Daoy (cell line): Measurements from ENCODE around the gene TMEM129. TPM values are rescaled to one million over a fixed set of nuclear protein-coding genes. Genes with fewer than 3 reads are reported as not detected.
"Not testable (repeated sequence)": the region's sequence is repeated elsewhere in the genome, so short reads cannot be mapped to it uniquely, and the experiment has no call there.

Source experiments
- DNase-seq: peaks from one replicate; pipeline ENCODE4 v3.0.0-alpha.2; 2015; ENCODE audit warnings: low read depth
- total RNA-seq: library from RNA; depleted of rRNA; stranded (reverse); fragments of >200 nt; shearing (Covaris generic); gene quantifications from 2 replicates; pipeline ENCODE4 v1.2.3, GENCODE V29; 2014

Gene TMEM129
- total RNA-seq, 1 experiment from 2014 or later: 19.9 TPM

DNA sequence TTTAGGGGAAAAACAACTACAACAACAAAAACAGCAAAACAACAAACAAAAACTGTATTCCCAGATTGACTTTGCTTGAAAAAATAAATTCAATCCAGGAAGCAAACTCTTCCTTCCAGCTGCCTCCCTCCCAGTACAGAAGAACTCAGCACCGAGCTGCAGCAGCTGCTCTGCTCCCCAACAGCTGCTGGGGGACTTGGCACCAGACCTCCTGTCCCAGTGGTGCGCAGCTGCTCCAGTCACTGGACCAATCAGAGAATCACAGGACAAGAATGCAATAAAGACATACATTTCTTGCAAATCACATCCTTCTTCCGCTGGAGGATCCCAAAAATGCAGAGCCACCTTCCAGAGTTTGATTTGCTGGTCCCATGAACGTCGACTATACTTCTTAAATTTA is 25.2 kb downstream of the TMEM129 start:
- no peak for DNase-seq

DNA sequence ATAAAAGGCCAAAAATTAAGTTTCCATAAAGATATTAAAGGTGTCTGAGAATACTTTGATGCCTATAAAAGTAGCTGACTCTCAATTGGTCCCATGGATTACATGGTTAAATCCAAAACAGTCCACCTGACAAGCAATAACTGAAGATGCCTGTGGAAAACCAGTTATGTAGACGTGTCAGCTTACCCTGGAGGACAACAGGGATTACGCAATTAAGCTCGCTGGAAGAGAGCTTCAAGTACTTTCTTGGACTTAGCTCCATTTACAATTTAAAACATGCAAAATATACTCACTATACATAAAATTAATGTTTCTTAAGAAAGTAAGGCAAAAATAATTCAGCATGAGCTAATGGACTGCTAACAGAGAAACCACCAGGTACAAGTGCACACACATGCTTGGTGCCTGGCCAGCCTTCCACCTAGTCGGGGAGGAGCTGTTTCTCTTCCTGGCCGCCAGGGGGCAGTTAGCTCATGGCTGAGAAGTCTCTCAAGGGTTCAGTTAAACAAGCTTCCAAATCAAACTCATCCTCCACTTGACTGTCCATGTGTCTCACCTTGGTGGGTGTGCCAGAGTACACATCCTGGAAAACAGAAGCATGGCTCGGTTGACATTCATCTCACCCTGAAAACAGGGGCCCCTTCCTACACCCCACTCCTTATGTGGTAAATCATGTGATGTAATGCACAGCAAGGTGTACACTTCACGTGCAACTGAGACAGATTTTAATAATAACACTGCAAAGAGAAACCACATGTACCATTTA is 27.8 kb downstream of the TMEM129 start:
- peak; percentile 67 for DNase-seq

DNA sequence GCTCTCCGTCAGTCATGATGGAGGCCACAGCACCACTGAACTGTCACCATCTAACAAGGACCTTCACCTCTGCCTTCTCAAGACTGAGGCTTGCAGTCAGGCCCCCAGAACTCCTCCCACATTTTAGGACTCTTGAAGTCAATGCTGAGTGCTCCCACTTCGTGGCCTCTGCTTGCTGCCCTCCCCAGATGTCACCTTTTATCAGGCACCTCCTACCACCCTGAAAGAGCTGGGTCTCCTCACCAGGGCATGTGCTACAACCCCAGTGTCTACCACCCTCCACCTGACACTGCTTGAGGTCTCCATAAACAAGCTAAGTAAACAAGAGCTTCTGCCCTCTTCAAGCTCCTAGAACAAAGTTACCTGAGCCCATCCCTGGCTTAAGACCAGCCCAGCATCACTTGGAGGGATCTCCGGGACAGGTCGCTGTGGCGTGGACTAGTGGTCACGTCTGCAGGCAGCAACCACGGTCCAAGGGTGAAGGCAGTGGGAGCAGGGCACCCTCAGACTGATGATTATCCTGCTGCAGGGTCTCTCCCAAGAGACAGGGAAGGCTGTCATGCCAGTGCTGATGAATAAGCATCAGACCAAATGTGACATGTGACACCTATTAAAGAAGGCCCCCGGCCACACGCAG is 29.3 kb downstream of the TMEM129 start:
- DNase-seq: no peak

DNA sequence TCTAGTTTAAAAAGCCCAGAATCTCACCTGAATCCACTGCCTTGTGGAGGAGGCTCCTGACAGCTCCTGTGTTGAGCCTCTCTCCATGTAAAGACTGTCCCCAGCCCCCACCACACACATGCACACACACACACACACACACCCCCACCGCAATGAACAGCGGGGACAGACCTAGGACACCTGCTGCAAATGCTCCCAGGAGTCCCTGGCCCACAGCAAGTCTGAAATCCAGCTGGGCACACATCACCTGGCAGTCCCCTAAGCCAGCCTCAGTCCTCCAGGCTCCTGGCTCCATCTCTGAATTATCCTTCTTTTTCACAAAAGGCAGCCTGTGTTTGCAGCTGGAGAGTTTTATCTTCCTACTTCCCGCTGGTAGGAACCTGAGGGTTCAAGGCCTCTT is 30.4 kb downstream of the TMEM129 start:
- DNase-seq: no peak

DNA sequence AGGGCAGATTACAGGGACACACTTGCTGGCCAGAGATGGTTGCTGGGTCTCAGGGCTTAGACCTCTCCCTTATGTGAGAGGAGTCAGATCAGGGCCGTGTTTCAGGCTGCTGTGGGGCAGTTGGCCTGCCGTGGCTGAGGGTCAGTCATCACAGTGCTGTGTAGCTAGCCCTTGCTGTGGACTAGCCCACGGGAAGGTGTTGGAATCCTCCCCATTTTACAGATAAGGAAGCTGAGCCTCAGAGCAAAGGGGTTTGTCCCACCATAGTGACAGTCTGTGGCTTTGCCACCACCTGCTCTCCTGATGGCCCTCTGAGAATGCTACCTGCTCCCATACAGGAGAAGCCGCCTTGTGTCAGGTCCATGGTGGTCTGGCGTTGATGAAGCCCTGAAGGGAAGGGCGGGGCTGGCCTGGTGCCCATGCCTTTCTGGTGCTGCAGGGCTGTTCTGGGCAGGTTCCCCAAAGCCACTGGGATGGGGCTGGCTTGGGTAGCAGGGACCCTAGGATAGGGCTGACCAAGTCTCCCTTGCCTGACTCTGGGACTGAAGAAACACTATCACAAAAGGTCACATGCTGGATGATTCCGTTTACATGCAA is 34.6 kb downstream of the TMEM129 start:
- DNase-seq: no peak

DNA sequence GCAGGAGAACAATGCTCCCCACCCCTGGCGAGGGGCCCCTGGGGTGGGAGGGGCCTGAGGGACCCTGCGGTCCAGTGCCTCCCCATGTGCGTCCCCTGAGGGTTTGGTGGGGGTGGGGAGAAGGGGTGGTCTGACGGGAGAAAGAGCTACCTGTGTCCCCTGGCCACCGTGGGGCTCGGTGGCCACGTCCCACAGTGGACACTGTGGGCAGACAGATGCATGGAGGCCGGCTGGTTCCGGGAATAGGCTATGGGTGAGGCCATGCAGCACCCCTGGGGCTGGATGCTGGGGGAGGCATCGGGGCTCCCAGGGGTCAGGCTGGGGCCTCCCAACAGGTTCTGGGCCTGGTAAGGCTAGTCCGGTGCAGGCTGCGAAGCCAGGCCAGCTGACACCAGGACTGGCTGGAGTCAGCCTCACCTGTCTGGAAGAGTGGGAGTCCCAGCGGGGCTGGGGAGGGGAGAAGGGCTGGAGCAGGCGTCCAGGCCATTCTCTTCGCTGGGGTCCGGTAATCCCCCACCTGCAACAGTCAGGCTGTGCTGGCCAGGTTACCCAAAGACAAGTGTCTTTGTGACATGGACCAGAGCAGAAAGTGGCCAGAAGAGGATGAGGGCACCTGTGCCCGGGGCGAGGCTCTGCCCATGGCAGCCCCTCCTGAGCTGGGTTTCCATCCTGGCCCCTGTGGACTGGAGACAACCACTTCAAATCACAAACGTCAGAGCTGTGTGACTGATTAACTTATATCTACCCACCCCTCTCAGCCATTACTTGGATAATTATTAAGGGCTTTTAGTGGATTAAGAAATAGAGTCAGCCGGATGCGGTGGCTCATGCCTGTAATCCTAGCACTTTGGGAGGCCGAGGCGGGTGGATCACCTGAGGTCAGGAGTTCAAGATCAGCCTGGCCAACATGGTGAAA is 35.6 kb downstream of the TMEM129 start:
- no peak for DNase-seq

DNA sequence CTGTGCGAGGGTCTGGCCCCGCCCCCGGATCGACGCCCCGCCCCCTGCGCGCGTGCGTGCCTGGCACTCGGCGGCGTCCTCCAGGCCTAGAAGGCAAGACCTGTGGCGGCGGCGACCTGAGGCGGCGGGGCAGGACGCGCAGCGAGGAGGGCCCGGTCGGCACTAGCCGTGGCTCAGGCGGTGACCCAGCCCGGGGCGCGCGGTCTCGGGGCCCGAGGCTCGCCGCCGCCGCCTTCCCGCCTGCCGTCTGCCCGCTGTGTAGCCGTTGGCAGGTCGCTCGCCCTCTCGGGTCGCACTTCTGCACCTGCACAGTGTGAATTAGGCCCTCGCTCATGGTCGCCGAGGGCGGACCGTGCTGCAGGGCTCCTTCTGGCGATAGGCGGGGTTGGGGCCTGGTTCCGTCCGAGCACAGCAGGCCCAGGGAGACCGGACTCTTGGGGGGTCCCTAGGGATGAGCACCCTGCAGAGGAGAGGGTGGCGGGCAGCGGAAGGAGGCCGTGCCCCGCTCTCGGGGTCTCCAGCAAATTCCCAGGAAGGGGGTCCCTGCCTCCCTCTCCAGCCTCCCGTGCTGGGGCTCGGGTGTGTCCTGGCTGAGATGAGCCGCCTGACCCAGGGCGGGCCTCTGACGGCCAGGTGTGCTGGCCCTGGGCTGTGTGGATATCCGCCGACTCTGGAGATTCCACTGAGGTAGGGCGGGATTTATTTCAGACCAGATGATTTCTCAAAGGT is 36.5 kb downstream of the TMEM129 start:
- no peak for DNase-seq

DNA sequence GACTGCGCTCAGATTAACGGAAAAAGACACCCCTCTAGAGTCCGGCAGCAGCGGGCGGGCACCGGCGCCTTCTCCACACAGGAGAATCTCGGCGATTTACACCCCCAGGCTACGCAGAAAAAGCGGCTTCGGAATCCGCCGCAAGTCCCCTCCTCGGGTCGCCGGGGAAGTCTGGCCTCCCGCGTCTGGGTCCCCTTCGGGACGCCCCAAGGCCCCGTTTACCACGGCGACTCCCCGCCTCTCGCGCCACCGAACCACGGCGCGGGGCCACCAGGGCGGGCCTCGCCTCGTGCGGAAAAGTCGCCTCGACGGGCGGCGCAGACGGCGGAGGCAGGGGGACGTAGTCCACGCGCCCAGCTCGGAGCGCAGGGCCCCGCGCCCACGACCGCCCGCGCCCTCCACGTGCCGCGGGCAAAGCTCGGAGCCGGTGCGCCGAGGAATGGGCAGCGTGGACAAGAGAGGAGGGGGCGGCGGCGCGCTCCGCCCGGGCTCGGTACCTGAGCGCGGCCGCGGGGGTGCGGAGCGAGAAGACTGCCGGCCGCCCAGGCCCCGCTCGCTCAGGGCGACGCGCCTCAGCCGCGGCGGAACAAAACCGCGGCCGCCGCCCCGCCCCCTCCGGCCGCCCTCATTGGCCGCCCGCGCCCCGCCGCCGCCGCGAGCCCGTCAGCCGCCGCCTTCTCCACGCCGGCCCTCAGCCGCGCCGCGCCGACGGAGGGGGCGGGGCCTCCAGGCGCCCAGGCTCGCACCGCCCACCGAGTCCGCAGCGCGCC is 37.2 kb downstream of the TMEM129 start, which contains the start of gene FAM53A:
Gene FAM53A (minus strand): TSS at position 578 of the 770 bp plus-strand sequence. CDS start 15,572 bp downstream, outside the sequence.
- peak; percentile 94 for DNase-seq

DNA sequence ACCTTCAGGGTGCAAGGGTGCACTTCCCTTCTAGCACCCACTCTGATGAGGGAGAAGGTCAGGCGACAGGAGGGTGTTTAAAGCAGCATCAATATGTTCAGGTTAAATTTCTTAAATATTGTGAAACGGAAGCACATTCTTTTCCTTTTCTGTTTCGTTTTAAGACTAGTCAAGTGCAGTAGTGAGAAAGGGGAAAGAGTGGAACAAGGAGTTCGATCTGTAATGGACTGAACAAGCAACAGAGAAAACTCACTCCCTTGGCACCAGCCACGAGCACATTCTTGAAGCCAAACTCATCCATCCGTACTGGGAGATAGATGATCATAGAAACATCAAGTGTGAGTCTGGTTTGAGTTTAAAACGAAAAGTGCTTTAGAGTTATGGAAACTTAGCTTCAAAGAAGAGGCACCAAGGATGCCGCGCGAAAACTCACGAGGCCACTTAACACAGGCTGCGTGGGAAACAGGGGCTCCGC is 37.8 kb downstream of the TMEM129 start:
- peak; percentile 71 for DNase-seq

DNA sequence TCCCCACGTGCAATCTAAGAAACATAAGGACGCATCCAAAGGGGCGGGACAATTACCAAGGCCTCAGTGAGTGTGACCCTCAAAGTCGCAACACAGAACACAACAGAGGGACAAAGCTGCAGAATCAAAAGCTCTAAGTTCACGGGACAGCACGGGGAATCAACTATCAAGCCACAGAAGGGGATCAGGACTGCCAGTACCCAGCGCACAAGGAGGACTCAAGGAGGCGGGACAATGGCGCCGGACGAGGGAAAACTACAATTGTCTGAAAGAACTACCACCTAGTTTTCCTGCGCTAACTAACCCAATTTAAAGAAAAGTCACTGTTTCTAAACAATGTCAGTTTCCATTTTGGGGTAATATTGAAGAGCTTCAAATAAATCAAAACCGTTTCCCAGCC is 38.3 kb downstream of the TMEM129 start:
- DNase-seq: no peak

DNA sequence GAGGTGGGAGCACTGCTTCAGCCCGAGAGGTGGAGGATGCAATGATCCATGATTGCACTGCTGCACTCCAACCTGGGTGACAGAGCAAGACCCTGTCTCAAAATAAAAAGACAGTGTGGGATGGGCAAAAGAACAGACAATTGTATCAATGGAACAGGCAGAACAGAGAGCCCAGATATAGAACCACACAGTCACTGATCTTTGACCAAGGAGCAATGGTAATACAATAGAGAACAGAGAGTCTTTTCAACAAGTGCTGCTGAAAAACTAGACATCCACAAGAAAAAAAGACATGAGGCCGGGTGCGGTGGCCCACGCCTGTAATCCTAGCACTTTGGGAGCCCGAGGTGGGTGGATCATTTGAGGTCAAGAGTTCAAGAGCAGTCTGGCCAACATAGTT is 42.9 kb downstream of the TMEM129 start:
- DNase-seq: no peak

DNA sequence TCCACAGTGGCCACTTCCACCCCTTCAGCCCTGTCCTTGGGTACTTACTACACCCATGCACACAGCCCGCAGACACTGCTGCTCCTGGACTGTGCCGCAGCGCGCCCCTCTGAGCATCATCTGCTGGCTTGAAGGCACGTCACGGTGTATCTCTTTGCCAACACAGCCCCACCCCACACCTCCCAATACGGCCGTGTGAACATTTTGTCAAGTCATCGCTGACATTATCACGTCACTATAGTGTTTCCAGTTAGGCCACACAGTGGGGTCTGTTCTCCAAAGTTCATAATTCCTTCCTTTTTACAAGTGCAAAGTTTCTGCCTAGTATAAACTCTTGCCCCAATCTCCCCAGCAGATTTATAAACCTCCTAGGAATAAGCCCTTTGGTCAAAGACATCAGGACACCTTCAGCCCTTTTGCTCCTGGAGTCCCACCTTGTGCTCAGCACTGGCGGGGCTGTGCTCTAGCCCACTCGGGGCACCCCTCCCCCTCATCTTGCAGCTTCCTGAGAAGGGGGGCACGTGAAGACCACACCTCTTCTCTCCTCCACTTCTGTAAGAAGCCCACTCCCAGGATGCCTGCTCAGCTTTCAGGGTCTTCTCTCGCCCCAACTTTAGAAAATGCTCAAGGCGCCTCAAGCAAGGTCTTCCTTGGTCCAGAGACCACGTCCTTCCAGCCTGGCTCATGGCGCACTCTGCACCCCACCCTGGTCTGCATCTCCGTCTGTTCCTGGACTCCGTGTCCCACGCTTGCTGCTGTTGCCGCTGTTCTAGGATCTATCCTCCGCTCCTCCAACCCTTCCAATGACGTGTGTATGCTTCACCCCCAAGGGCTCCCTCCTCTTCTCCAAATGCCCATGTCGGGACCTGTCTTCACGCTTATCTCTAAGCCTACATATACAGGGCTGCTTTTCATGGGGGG is 44.3 kb downstream of the TMEM129 start:
- DNase-seq: no peak

DNA sequence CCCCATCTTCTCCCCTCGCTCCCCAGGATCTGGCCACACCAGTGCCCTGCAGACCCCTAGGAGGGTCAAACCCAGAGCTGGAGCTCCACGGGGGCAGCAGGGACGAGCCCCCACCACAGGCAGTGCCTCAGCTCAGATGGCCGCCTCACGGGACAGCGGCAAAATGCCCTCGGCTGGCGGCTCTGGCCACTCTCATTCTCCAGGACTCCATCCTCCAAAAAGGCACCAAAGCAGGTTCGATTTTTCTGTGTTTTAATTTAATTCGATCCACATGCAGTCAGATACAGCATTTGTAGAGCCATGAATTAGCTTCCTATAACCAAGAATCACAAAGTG is 45.4 kb downstream of the TMEM129 start:
- DNase-seq: no peak

DNA sequence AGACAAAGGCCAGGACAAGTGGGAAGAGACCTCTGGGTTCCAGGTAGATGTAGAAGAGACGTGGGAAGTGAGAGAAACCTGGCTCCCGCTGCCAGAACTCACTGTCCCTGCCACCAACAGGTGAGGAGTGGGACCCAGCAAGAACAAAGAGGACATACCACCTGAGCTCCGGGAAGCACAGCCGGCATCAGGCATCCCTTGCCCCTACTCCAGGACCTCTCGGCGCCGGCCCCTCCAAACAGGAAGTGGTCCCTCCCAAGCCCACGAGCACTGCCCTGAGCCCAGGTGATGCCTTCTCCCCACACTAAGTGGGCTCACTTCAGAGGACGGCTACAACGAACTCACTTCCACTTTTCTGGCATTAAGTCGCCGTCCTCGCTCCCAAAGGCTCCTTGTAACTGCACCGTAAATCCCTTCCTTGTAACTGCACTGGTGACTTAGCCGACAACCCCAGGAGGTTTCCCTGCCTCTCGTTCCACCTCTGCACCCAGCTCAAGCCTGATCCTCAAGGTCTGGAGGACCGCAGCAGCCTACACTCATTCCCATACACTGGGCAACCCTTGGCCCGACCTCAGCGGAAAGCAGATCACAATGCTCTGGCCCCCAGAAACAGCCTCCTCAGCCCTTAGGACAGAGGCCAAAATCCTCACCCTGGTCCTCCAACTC is 45.9 kb downstream of the TMEM129 start:
- no peak for DNase-seq

DNA sequence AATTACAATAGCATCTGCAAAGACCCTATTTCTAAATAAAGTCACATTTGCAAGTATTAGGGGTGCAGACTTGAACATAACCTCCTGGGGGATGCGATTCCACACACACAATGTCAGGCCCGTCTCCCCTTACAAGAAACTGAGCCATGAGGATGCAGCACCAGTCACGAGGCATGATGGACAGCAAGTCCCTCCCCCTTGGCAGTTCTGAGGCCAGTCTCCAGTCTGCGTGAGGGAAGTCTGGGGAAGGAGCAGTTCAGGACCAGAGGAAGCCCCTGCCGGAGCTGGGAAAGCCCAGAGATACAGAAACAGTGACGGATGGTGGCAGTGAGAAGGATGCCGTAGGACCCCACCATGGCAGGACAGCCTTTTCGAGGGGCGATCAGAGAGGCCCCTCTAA is 46.4 kb downstream of the TMEM129 start:
- DNase-seq: no peak

DNA sequence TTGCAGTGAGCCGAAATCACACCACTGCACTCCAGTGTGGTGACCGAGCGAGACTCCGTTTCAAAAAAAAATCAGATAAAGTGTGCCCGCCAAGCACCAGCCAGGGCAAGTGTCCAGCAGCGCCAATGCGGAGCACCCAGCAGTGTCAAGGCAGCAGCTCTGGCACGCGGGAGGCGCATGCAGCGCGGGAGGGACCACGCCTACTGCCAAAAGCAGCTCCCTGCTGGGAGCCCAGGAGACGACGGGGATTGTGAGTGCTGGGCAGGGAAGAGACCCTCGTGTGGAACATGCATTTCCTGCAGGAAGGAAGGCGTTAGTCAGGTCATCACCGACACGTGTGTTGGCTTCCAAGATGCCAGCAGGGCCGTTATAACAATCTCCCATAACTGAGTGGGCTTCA is 47.5 kb downstream of the TMEM129 start:
- DNase-seq: no peak

DNA sequence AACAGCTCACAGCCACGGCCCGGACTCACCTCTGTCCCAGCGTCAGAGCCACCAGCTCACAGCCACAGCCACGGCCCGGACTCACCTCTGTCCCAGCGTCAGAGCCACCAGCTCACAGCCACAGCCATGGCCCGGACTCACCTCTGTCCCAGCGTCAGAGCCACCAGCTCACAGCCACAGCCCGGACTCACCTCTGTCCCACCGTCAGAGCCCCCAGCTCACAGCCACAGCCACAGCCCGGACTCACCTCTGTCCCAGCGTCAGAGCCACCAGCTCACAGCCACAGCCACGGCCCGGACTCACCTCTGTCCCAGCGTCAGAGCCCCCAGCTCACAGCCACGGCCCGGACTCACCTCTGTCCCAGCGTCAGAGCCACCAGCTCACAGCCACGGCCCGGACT is 50.1 kb downstream of the TMEM129 start:
- not testable (repeated sequence) for DNase-seq

DNA sequence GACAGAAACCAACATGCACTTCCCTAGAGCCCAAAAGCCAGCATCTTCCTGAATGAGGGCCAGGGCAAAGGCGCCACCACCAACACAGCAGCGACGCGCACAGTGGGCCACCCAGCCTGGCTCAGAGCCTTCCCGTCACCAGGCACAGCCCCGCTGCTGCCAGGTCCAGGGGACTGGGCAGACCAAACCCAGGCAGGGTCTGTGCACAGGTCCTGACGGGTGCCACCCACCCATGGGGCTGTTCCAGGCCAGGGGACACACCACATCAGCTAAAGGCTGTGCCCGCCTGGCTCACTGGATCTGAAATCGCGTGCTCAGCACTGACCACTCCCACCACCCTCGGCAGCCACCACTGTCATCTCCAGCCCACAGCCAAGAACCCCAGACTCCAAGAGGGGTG is 50.8 kb downstream of the TMEM129 start:
- no peak for DNase-seq

DNA sequence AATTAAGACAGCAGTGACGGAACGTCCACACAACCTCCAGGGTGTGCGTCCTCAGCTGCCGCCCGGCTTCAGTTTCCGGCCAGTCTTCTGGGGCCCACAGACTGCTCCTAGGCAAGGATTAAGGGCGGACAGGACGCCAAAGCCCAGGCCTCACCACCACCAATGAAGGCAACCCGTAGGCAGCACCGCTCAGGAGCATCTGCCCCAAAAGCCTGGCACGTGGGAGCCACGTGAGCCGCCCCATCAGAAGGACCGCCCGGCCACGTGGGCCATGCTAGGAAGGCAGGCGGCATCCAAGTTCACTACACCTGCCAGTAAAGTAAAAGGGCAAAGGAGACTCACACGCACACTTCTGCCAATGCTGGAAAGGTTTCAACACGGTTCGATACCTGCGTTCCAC is 51.3 kb downstream of the TMEM129 start:
- DNase-seq: no peak
